Ramos (cell line): ENCODE measurements around the gene APBA2.

Source experiments
- in situ Hi-C: fragments of 300-500 bp; cut with MboI; formaldehyde crosslinking; loops from one replicate; pipeline ENCODE4 v1.14.3; 2022; ENCODE audit warnings: low sequenced_read_pairs; ENCODE audit not compliant: unreplicated experiment

The APBA2 gene

DNA sequence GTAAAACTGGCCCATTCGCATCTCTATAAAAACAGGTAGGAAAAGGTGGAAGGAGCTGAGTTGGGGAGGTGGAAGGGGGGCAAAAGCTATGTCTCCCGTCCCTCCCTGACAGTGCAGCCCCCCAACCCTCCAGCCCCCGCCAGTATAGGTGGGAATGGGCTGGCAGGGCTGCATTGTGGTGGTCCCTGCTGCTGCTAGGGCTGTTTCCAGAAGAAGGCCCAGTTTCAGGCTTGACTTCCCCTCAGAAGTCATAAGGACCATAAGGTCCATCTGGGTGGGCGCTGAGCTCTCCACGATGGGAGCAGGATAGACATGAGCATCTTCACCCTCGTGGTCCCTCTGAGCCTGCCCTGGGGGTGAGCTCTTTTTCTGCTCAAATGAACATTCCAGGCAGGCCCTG, 44.2 kb downstream of the APBA2 start:
- in situ Hi-C loops, result no loop called here

DNA sequence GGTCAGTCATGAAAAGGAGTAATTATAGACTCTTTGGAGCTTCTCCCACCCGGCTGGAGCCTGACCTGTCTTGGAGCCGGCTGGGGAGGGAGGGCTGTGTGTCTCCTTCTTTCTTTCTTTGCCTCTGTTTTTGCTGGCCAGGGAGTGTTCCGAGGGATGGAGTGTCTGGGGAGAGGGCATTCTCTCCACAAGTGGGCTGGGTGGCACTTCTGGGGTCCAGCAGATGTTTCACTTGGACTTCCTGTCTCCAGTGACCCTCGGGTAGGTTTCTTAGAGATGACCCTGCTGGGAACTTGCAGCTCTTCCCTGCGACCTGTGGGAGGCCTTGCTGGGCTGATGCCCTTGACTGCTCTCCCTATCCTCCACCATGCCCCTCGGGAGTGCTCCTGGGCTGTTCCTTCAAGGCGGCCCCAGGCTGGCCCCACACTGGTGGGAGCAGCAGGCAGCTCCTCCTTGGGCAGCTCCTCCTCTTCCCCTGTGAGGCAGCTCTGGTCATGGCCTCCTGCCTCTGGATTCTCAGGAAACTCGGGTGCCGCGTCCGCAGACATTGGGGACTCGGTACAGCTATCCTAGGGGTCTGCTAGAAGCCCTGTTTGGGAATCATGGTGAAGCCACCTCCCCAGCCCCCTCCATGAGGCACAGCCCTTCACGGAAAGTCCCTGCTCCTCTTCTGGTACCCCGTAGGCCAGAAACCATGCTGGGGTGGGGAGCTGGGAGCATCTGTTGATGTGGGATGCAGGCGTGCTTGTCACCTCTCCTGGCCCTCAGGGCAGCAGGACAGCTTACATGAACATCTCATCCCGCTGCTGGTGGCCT, 44.9 kb downstream of the APBA2 start:
- in situ Hi-C loops, result no loop called here

DNA sequence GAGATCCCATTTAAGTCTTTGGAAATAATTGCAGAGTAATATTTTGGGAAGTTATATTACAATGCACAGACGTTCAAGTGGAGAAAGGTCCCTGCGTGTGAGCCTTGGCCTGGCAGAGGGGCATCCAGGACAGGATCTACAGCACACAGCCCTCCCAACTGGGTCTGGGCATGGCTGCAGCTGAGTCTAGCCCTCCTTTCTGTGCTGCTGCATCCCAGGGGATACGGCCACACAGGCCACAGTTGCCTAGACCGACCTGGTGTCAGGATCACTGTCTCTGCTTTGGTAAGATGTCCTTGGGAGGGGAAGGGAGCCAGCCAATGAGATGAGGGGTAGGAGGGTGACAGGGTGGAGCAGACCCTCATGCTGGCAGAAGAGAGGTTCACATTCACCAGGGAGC, 46.1 kb downstream of the APBA2 start:
- in situ Hi-C loops, result no loop called here

DNA sequence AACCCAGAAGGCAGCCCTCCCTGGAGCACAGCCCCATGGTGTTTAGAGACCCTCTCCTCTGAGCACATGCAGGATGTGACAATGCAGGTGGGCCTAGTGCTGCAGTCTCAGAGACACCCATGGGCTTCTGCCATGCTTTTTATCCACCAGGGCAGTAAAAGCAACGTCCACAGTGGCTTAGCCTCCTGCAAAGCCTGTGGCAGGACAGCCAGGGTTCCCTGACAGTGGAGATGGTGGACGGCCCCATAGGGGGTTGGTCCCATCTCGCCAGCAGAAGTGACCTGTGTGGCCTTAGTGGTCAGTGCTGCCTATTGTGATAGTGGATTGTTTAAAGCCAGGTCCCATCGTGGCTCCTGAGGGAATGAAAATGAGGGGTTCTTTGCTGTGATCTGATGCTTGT, 46.6 kb downstream of the APBA2 start:
- in situ Hi-C loops, result no loop called here

DNA sequence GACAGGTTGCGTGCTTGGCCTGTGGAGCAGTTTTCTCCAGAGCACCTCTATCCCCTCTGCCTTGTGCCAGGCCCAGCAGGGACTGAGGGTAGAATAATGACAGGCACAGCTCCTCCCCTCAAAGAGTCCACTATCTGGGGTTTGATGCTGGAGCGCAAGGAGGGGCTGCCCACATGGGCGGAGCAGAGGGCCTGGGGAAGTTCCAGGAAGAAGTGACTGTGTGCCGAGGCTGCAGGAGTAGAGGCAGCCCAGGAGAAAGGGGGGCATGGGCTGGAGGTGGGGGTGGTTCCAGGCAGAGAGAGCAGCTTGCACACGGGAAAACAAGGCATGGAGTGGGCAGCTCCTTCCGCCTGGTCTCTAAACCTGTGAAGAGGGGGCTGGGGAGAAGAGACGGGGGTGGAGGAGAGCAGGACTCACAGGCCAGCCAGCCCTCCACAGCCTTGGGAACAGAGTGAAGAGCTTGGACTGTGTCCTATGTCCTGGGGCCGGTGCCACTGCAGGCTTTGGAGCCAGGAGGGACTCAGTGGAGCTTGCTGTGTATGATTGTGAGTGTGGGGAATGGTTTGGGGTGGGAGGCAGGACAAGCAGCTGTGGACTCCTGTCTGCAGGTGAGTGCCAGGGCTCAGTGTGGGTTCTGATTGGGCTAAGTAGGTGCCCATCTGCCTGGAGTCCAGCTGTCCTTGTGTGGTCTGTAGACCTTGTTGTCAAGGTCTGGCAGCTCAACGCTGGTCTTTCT, 48.1 kb downstream of the APBA2 start:
- in situ Hi-C loops, result no loop called here

DNA sequence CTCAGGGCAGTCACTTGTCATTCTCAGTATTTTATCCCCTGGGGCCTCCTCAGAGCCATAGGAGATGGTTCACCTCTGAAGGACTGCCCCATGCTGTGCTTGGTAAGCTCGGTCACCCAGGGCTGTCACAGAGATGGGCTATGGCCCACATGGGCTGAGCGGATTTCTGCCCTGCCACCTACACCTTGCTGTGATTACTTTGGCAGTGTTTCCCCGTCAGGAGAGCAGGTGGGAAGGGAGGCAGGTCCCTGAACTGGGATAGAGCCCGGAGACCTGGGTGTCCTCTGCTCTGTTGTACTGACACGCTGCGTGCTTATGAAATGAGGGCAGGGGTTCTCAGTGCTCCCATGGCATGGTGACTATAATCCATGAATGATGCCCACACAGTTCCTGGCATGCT, 48.9 kb downstream of the APBA2 start:
- in situ Hi-C loops, result no loop called here

DNA sequence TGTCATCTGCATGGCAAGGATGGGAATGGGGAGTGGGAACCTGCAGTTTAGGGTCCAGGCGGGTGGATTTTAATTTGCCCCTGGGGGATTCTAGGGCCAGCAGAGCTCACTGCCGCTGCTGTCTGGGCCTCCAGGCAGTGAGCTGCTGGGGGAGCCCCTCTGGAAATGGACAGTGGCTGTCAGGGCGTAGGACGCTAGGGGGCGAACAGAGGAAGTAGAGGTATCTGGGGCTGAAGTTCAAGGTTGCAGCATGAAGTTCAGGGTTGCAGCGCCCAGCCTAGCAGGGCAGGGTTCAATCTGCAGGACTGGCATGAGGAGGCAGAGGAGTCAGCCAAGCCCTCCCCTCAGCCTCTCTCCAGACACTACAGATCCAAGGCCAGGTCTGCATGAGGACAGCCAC, 49.5 kb downstream of the APBA2 start:
- in situ Hi-C loops, result no loop called here

DNA sequence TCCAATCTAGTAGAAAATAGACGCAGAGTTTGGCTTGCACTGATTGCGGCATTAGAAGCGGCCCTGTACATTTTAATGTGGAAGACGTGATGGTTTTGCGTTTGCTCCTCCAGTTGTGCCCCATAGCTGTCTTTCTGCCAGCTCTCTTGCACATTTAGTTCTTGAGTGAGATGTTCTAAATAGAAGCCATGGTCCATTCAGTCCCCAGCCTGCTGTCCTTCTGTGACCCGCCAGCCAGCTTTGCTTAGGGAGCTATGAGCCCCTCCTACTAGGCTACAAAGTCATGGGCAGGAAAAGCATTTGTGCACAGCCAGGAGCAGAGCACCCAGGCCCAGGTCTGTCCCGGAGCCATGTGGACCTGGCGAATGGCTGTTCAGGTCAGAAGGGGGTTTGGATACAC, 50.3 kb downstream of the APBA2 start:
- in situ Hi-C loops, result no loop called here

DNA sequence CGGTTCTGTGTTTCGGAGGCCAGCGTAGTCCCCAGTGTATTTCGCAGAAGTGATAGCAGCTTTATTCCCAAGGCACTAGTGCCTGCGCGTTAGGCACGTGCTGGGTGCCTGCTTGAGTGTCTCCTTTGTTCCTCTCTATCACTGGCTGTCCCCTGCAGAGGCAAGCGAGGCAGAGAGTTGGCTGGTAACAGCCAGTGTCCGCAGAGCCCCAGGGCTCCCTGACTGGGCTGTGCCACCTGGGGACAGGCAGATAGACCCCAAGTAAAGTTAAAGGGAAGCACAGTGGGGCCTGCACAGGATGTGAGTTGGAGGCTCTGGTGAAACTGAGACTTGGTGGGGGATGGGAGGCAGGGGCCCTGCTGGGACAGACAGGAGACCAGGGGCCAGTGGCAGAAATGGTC, 50.7 kb downstream of the APBA2 start:
- in situ Hi-C loops, result no loop called here

DNA sequence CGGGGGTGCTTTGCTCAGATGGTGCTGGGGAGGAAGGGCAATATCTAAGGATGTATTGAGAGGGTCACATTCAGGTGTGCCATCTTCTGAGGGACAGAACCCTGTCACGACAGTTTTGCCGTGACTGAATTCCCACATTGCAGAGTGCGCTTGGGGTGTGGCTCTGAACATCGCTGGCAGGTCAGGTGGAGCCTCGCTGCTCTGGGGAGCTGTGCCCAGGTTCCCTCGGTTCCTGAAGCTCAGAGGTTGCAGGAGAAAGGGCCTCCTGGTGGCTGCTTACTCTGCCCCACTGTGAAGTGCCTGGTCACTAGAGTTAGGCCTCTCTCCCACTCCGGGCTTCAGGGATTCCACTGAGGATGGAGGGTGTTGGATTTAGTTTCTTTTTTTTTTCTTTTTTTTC, 51.5 kb downstream of the APBA2 start:
- in situ Hi-C loops, result no loop called here

DNA sequence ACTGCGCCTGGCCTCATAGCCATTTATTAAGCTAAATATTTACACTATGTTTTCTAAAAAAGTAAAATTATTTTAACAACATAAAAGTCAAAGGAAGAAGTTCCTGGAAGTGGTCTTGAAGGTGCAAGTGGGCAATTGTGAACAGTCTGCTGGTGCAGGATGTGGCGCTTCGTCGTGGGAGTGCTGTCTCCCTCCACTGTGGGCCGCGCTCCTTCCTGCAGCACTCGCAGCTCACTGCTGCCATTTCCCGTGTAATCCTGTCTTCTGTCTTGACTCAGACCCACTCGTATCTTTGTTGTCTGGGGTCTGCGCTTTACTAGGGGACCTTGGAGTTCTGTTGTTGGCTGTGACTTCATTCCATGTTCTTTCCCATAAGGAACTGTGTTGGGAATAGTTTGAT, 56.3 kb downstream of the APBA2 start:
- in situ Hi-C loops, result no loop called here

DNA sequence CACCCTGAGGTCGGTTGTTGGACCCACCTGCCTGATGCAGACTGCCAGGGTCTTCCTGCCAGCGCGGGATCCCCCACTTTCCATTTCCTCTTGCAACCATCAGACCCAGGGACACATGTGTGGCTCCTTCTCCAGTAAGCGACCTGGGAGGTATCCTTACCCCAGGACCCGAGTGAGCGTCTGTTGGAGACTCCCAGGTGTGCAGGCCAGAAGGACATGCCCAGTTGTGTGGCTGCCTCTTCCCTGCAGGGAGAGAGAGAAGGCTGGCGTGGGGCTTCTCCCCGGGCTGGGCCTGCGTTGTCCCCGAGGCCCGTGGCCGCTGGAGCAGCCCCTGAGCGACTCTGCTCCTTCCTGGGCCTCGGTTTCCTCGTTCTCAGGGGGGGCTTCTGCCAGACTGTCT, 56.8 kb downstream of the APBA2 start:
- in situ Hi-C loops, result no loop called here

DNA sequence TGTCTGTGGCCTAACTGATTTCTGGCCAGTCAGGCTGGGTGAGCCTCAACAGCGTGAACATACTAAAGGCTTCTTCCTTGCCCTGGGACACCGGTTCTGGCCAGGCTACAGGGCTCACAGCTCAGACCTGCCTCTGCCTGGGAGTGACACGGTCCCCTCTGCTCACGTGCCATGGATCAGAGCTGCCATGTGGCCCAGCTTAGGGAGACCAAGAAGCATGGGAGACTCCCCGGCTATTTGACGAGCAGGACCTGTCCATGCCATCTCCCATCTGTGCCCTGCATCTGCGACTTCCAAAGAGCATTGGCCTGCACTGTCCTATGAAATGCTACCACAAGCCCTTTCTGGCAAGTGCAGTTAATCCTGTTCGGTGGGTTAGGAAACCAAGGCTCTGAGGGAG, 57.4 kb downstream of the APBA2 start:
- in situ Hi-C loops, result no loop called here

DNA sequence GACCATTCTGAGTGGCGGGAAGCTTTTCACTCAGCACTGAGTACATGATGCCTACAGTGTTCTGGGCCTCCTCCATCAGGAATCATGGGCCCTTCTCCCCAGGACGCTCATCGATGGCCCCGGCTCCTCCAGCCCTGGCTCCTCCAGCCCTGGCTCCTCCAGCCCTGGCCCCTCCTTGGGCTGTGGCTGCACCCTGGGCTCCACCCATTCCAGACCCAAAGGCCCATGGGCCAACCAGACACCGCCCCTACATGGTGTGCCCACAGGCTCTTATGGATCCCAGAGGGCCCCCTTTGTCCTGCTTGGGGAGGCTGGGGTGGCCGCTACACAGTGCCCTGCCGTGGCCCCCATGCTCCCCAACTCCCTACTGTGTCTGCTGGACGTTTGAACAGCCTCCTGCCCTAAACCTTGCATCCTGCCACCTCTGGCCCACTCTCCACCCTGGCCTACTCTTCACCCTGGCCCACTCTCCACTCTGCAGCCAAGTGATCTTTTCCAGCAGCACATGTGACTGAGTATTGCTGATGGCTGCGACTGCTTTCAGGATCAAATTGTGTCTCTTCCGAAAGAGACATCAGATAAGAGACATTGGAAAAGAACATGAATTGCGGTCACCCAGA, 57.9 kb downstream of the APBA2 start:
- in situ Hi-C loops, result no loop called here

DNA sequence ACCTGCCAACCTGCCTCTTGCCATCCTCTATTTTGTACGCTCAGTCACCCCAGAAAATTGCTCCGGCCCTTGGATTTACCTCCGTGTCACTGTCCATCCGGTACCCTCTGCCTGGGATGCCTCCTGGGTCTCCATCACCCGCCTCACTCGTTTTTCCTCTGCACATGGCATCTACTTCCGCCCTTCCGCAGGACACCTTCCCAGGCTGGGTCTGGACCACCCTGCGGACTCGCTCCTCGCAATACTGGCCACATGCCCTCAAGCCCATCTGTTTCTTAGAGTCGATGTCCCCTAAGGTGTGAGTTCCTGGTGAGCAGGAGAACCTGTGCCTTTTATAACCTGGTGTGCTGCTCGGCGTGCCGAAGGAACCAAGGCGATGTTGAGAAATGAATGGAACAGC, 58.5 kb downstream of the APBA2 start:
- in situ Hi-C loops, result no loop called here

DNA sequence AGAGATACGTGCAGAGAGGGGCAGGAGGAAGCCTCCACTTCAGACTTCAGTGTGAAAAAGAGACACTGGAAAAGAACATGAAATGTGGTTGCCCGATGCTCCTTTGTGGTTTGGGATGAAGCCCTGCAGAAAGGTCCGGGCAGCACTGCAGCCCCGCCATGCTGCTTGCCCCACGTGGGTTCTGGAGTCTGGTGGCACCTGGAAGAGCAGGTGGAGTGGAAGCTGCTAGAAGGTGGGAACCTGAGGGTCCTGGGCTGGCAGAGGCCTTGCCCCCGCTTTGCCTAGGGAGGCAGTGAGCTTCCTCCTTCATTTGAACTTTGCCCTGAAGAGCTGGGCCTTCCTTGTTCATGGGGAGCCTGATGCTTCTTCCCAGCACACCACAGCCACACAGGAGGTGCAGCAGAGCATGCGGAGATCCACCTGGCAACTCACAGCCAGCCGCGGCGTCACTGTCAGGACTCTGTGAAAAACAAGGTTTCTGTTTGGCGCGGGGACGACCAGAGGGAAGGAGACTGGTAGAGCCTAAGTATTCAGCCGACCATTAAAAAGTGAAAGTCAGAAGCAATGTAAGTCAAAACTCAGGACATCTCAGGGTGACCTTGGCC, 59.0 kb downstream of the APBA2 start:
- in situ Hi-C loops, result no loop called here

DNA sequence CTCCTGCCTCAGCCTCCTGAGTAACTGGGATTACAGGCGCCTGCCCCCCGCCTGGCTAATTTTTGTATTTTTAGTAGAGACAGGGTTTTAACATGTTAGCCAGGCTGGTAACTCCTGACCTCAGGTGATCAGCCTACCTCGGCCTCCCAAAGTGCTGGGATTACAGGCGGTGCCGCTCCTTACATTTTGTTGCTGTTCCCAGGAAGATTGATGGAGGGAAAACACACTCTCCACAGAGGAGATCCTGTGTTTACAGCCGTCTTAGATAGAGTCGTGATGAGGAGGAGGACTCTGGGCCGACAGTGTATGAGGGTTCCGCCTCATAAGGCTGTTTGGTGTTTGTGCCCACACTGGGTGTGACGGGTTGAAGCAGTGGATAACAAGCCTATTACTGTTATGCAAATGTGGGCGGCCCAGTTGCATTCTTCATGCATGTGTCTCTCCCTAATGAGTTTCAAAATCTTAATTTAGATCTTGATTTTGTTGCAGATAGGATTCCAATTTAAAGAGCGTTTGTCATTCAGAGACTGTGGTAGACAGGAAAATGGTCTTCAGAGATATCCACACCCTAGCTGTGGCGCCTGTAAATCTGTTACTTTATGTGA, 60.0 kb downstream of the APBA2 start:
- in situ Hi-C loops, result no loop called here

DNA sequence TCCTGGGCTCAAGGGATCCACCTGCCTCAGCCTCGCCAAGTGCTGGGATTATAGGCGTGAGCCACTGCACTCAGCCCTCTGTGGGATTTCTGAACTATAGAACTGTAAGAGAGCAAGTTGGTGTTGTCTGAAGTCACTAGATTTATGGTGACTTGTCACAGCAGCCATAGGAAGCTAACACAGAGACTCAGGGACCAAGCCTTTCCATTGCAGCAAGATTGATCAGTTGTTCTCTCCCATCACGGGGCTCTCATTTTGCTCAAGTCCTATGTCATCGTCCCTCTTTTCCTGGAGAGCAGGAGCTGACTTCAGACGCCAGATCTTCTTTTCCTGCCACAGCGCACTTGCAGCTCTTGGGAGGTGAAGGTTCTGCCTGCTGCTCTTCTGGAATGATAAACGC, 61.0 kb downstream of the APBA2 start:
- in situ Hi-C loops, result no loop called here

DNA sequence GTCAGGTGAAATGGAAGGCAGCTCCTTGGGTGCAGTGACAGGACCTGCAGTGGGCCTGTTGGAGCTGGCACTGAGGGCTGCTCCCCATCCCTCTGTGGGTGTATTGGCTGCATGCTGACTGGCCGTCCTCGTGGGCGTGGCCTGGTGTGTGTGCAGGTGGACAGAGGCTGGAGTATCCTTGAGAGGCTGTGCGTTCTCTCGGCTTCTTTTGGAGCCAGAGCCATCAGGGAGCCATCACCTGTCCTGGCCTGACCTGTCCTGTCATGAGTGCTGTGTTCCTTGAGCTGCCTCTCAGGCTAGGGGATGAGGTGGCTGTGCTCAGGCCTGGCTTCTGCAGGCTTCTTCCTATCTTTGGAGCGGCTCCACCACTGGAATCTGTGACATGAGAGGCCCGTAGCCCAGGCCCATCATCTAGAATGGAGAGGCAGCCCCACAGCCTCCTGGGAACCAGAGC, 61.5 kb downstream of the APBA2 start:
- in situ Hi-C loops, result no loop called here

DNA sequence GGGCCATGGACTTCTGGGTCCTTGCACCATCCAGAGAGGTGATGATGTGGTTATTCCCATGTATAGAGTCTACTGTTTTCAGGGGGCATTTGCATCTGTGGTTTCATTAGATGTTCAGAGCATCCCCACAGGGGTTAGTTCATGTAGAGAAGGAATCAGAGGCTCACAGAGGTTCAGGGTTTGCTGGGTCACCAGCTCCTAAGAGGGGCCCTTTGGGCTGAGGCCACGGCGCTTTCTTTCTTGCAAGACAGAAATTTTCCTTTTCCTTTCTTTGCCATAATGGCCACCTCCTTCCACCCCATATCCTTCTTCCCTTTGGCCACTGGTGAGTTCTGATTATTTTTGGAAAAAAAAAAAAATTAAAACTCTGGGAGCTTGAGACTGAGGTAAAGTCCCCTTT, 62.3 kb downstream of the APBA2 start:
- in situ Hi-C loops, result no loop called here

DNA sequence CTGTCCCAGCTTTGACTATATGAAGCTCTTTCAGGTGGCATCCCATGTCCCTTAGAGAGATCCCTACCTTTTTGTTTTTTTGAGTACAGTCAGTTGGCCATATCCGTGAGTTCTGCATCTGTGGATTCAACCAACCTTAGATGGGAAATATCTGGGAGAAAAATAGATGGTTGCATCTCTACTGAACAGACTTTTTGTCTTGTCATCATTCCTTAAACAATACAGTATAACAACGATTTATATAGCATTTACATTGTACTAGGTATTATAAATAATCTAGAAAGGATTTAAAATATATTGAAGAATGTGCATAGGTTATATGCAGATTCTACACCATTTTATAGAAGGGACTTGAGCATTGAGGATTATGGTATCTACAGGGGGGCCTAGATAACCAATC, 65.1 kb downstream of the APBA2 start:
- in situ Hi-C loops, result no loop called here
